H9 (cell line): ENCODE measurements around the gene DERA. TPM values are rescaled to one million over a fixed set of nuclear protein-coding genes. Genes with fewer than 3 reads are reported as not detected.

Experiments used
- DNase-seq: peaks from one replicate; pipeline ENCODE4 v3.0.0-alpha.2; 2017
- H2AFZ ChIP-seq: one replicate; pipeline ENCODE4 v1.6.1; 2013; ENCODE audit warnings: mild to moderate bottlenecking, low read length, control low read depth, moderate library complexity
- H2AK5ac ChIP-seq: 2 replicates; pipeline ENCODE4 v1.6.1; 2013; ENCODE audit warnings: low read length, control low read depth, mixed read lengths; ENCODE audit not compliant: insufficient read length
- H2BK120ac ChIP-seq: one replicate; pipeline ENCODE4 v1.6.1; 2013; ENCODE audit warnings: low read depth, mild to moderate bottlenecking, low read length, control low read depth, inconsistent platforms; ENCODE audit not compliant: poor library complexity, severe bottlenecking
- H2BK12ac ChIP-seq: 2 replicates; pipeline ENCODE4 v1.6.1; 2013; ENCODE audit warnings: low read length, control low read depth, mixed read lengths, low read depth; ENCODE audit not compliant: insufficient read length
- H2BK15ac ChIP-seq: 2 replicates; pipeline ENCODE4 v1.6.1; 2013; ENCODE audit warnings: low read depth, low read length, control low read depth
- H2BK20ac ChIP-seq: one replicate; pipeline ENCODE4 v1.6.1; 2013; ENCODE audit warnings: low read depth, mild to moderate bottlenecking, low read length, control low read depth, inconsistent platforms; ENCODE audit not compliant: poor library complexity, severe bottlenecking
- H2BK5ac ChIP-seq: 2 replicates; pipeline ENCODE4 v1.6.1; 2013; ENCODE audit warnings: low read length, control low read depth, mixed read lengths; ENCODE audit not compliant: insufficient read length
- H3K14ac ChIP-seq: 2 replicates; pipeline ENCODE4 v1.6.1; 2013; ENCODE audit warnings: low read length, control low read depth; ENCODE audit not compliant: insufficient read depth
- H3K18ac ChIP-seq: 2 replicates; pipeline ENCODE4 v1.6.1; 2013; ENCODE audit warnings: low read depth, mild to moderate bottlenecking, mixed read lengths, low read length, control low read depth; ENCODE audit not compliant: insufficient read length
- H3K23ac ChIP-seq: 2 replicates; pipeline ENCODE4 v1.6.1; 2013; ENCODE audit warnings: low read length, control low read depth, mixed read lengths, low read depth; ENCODE audit not compliant: insufficient read length
- H3K23me2 ChIP-seq: 2 replicates; pipeline ENCODE4 v1.6.1; 2013; ENCODE audit warnings: low read depth, mild to moderate bottlenecking, mixed read lengths, low read length, control low read depth; ENCODE audit not compliant: insufficient read length, poor library complexity, severe bottlenecking
- H3K27ac ChIP-seq: 2 replicates; pipeline ENCODE4 v1.5.1; 2013; ENCODE audit warnings: low read length, control low read depth, mixed read lengths, low read depth; ENCODE audit not compliant: insufficient read length
- H3K27me3 ChIP-seq: 2 replicates; pipeline ENCODE4 v1.6.1; 2013; ENCODE audit warnings: low read length, control low read depth, inconsistent platforms; ENCODE audit not compliant: insufficient read depth
- H3K4ac ChIP-seq: 2 replicates; pipeline ENCODE4 v1.6.1; 2013; ENCODE audit warnings: low read depth, mild to moderate bottlenecking, control low read depth, inconsistent platforms, low read length, moderate library complexity
- H3K4me1 ChIP-seq: 2 replicates; pipeline ENCODE4 v1.6.1; 2013; ENCODE audit warnings: low read length, control low read depth, inconsistent platforms; ENCODE audit not compliant: insufficient read depth
- H3K4me2 ChIP-seq: 2 replicates; pipeline ENCODE4 v1.6.1; 2013; ENCODE audit warnings: low read length, control low read depth, mixed read lengths; ENCODE audit not compliant: insufficient read length, insufficient read depth
- H3K56ac ChIP-seq: 2 replicates; pipeline ENCODE4 v1.6.1; 2013; ENCODE audit warnings: low read depth, mild to moderate bottlenecking, mixed read lengths, low read length, control low read depth; ENCODE audit not compliant: insufficient read length
- H3K79me1 ChIP-seq: 2 replicates; pipeline ENCODE4 v1.6.1; 2013; ENCODE audit warnings: low read depth, mild to moderate bottlenecking, moderate library complexity, low read length, control low read depth, inconsistent platforms; ENCODE audit not compliant: insufficient read depth, poor library complexity, severe bottlenecking
- H3K79me2 ChIP-seq: 2 replicates; pipeline ENCODE4 v1.6.1; 2013; ENCODE audit warnings: low read length, control low read depth, inconsistent platforms; ENCODE audit not compliant: insufficient read depth
- H3K9ac ChIP-seq: 2 replicates; pipeline ENCODE4 v1.6.1; 2013; ENCODE audit warnings: low read length, control low read depth, mixed read lengths; ENCODE audit not compliant: insufficient read length; ENCODE audit errors: extremely low read depth
- H3K9me3 ChIP-seq: one replicate; pipeline ENCODE4 v1.6.1; 2013; ENCODE audit warnings: low read depth, low read length, inconsistent platforms; ENCODE audit not compliant: control insufficient read depth
- H3T11ph ChIP-seq: one replicate; pipeline ENCODE4 v1.6.1; 2013; ENCODE audit warnings: mild to moderate bottlenecking, low read length, control low read depth, inconsistent platforms
- H4K20me1 ChIP-seq: one replicate; pipeline ENCODE4 v1.6.1; 2013; ENCODE audit not compliant: control insufficient read depth, insufficient read length, insufficient read depth
- H4K5ac ChIP-seq: 2 replicates; pipeline ENCODE4 v1.6.1; 2013; ENCODE audit warnings: low read depth, mild to moderate bottlenecking, mixed read lengths, low read length, control low read depth; ENCODE audit not compliant: insufficient read length
- H4K8ac ChIP-seq: replicated peaks from 2 replicates; pipeline ENCODE4 v1.6.1; 2013; ENCODE audit warnings: low read length, control low read depth, mixed read lengths, low read depth; ENCODE audit not compliant: insufficient read length
- H4K91ac ChIP-seq: 2 replicates; pipeline ENCODE4 v1.6.1; 2013; ENCODE audit warnings: low read depth, mild to moderate bottlenecking, moderate library complexity, mixed read lengths, low read length, control low read depth; ENCODE audit not compliant: insufficient read length
- H3K27ac Mint-ChIP-seq, 3 experiments: 2 replicates in 2 of 3; 3 replicates in 1 of 3; pipeline ENCODE4 v1.8.0; 2020 to 2021; ENCODE audit warnings: mixed read lengths in 3 of 3, mild to moderate bottlenecking in 1 of 3, moderate library complexity in 1 of 3
- H3K27me3 Mint-ChIP-seq: 2 replicates; pipeline ENCODE4 v1.8.0; 2021; ENCODE audit warnings: low read depth, mild to moderate bottlenecking, moderate library complexity, mixed read lengths
- H3K36me3 Mint-ChIP-seq, 3 experiments: 2 replicates in 2 of 3; 3 replicates in 1 of 3; pipeline ENCODE4 v1.8.0; 2020 to 2021; ENCODE audit warnings: low read depth in 3 of 3, mixed read lengths in 3 of 3; ENCODE audit not compliant: insufficient read depth in 1 of 3
- H3K4me1 Mint-ChIP-seq, 2 experiments: 2 replicates each; pipeline ENCODE4 v1.8.0; 2020; ENCODE audit warnings: mixed read lengths in 2 of 2
- H3K4me3 Mint-ChIP-seq, 2 experiments: 2 replicates in 1 of 2; 3 replicates in 1 of 2; pipeline ENCODE4 v1.8.0; 2020 to 2021; ENCODE audit warnings: mild to moderate bottlenecking in 2 of 2, mixed read lengths in 2 of 2, moderate library complexity in 1 of 2
- H3K9me3 Mint-ChIP-seq, 2 experiments: 2 replicates in 1 of 2; 3 replicates in 1 of 2; pipeline ENCODE4 v1.8.0; 2020; ENCODE audit warnings: mild to moderate bottlenecking in 2 of 2, mixed read lengths in 2 of 2, moderate library complexity in 1 of 2
- WGBS: extraction: QIAGEN DNeasy Blood & Tissue Kit; methylation state at CpG from one replicate; pipeline ENCODE4 v1.1.7; 2013; ENCODE audit warnings: missing lambda C conversion rate, low lambda C conversion rate, mixed read lengths; ENCODE audit not compliant: insufficient read length; ENCODE audit errors: extremely low coverage; 5-methylcytosine and 5-hydroxymethylcytosine counted together
- total RNA-seq: library from RNA; stranded (reverse); gene quantifications from 2 replicates; pipeline ENCODE4 v1.2.1, GENCODE V29; 2021
- TF ChIP-seq, protein P1 (sequence below): fragments of 200-600 bp; sonication (generic); conservative IDR thresholded peaks from 3 replicates; pipeline ENCODE4 v1.8.0; 2021; ENCODE audit warnings: antibody characterized with exemption, mild to moderate bottlenecking

Gene DERA
- total RNA-seq, 1 experiment from 2014 or later, result 20.9 TPM

DNA sequence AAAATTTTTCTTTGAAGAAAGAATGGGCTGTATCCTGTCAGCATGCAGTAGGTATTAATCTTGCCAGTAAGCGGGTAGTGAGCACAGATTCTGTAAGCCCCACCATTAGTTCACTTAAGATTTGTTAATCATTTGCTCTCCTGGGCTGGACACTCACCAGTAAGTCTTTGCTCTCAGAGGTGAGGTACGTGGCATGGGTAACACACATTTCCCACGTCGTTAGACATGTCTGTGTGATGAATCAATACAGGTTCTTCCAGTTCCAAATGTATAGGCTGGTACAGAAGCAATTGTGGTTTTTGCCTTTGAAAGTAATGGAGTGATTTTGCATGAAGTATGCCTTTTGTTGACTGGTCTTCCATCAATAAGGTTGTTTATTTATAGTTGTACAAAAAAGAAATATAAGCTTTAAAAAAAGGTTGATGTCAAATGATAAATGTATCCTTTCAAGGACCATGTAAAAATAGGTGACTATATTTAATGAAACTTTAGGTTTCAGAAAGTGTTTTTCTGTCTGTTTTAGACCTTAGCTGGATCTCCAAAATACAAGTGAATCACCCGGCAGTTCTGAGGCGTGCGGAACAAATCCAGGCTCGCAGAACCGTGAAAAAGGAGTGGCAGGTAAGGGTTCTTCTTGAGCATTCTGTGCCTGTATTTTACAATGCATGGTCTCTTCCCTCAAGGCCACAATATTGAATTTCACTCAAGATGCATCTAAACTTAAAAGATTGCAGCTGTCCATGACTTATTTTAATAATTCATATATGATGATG lies 45.5 kb downstream of the DERA start:
- WGBS, result no CpG with 5 or more reads among the region's 9 CpGs
- H3K4me2 ChIP-seq, result no peak overlapping the region

More for the DNA sequence above, 45.5 kb downstream of the DERA start:
- peaks cover 2 to 9% (median 3%) of the 10 kb centered on the region in 3 experiments; a peak in 4 of 7 replicates for H3K36me3 Mint-ChIP-seq
- no peak overlapping the region for H4K8ac ChIP-seq
- no peak overlapping the region for H3K14ac ChIP-seq
- no peak overlapping the region for H3K18ac ChIP-seq
- no peaks in the 10 kb centered on the region for H3K9me3 Mint-ChIP-seq
- no peak overlapping the region for H4K5ac ChIP-seq
- H4K91ac ChIP-seq, result no peak overlapping the region
- no peaks in the 10 kb centered on the region for H4K20me1 ChIP-seq
- no peaks in the 10 kb centered on the region for H3K79me1 ChIP-seq
- no peak overlapping the region for H3T11ph ChIP-seq
- H3K9me3 ChIP-seq, result no peaks in the 10 kb centered on the region
- H3K4me1 ChIP-seq, result no peaks in the 10 kb centered on the region
- H3K27ac ChIP-seq, result no peak overlapping the region
- H3K27me3 ChIP-seq, result no peaks in the 10 kb centered on the region
- H2BK12ac ChIP-seq, result no peak overlapping the region
- H2BK120ac ChIP-seq, result no peak overlapping the region
- no peak overlapping the region for H3K9ac ChIP-seq
- TF ChIP-seq, protein P1, sequence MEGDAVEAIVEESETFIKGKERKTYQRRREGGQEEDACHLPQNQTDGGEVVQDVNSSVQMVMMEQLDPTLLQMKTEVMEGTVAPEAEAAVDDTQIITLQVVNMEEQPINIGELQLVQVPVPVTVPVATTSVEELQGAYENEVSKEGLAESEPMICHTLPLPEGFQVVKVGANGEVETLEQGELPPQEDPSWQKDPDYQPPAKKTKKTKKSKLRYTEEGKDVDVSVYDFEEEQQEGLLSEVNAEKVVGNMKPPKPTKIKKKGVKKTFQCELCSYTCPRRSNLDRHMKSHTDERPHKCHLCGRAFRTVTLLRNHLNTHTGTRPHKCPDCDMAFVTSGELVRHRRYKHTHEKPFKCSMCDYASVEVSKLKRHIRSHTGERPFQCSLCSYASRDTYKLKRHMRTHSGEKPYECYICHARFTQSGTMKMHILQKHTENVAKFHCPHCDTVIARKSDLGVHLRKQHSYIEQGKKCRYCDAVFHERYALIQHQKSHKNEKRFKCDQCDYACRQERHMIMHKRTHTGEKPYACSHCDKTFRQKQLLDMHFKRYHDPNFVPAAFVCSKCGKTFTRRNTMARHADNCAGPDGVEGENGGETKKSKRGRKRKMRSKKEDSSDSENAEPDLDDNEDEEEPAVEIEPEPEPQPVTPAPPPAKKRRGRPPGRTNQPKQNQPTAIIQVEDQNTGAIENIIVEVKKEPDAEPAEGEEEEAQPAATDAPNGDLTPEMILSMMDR, result no peak
- H3K27me3 Mint-ChIP-seq, result no peaks in the 10 kb centered on the region
- no peak overlapping the region for H3K27ac Mint-ChIP-seq
- no peaks in the 10 kb centered on the region for H3K79me2 ChIP-seq
- no peak overlapping the region for H2AK5ac ChIP-seq
- H3K56ac ChIP-seq, result no peak overlapping the region
- no peak overlapping the region for H3K4ac ChIP-seq
- no peak overlapping the region for H2BK15ac ChIP-seq
- no peak overlapping the region for H2BK5ac ChIP-seq
- no peaks in the 10 kb centered on the region for H3K23me2 ChIP-seq
- H3K23ac ChIP-seq, result no peak overlapping the region
- no peak overlapping the region for H2AFZ ChIP-seq
- H3K4me1 Mint-ChIP-seq, result peaks cover 4 to 9% of the 10 kb centered on the region in 2 experiments; a peak in 3 of 4 replicates
- H3K4me3 Mint-ChIP-seq, result no peak overlapping the region
- no peak for DNase-seq
- H2BK20ac ChIP-seq, result no peak overlapping the region
